H1 (cell line): ENCODE results near the gene SLC11A1. TPM values are rescaled to one million over a fixed set of nuclear protein-coding genes. Genes with fewer than 3 reads are reported as not detected.

Experiments used
- CTCF ChIA-PET: fragments of 300-600 bp; sonication (Branson Sonifier 250); formaldehyde crosslinking; loops from one replicate; lab custom pipeline; 2021; ENCODE audit not compliant: partially characterized antibody; lab: Charles Lee
- POLR2A ChIA-PET: fragments of 300-600 bp; sonication (Branson Sonifier 250); formaldehyde crosslinking; loops from one replicate; lab custom pipeline; 2021; ENCODE audit warnings: inconsistent platforms; ENCODE audit not compliant: partially characterized antibody; lab: Charles Lee
- DNase-seq, 2 experiments: peaks; one replicate each; pipeline versions ENCODE4 v3.0.0 to v3.0.0-alpha.2; 2010 to 2022; ENCODE audit warnings: low spot score in 2 of 2, low read depth in 1 of 2, mixed read lengths in 1 of 2
- FAIRE-seq: peaks from 2 replicates; lab custom pipeline; 2011; peaks lifted over from hg19 to GRCh38; lab: Jason Lieb, UNC
- H2AFZ ChIP-seq: 2 replicates; pipeline ENCODE4 v1.8.1; 2012; ENCODE audit warnings: low read length, inconsistent platforms
- H2AK5ac ChIP-seq: 2 replicates; pipeline ENCODE4 v1.6.1; 2013; ENCODE audit warnings: low read depth, low read length
- H2BK120ac ChIP-seq: replicated peaks from 2 replicates; pipeline ENCODE3; 2013; ENCODE audit warnings: low read depth, low read length, inconsistent platforms
- H2BK12ac ChIP-seq: 2 replicates; pipeline ENCODE4 v1.6.1; 2013; ENCODE audit warnings: low read depth, low read length
- H2BK15ac ChIP-seq: 2 replicates; pipeline ENCODE4 v1.6.1; 2013; ENCODE audit warnings: low read length
- H2BK20ac ChIP-seq: 2 replicates; pipeline ENCODE4 v1.6.1; 2013; ENCODE audit warnings: low read length
- H2BK5ac ChIP-seq: 2 replicates; pipeline ENCODE4 v1.6.1; 2013; ENCODE audit warnings: low read depth, low read length
- H3K14ac ChIP-seq: 2 replicates; pipeline ENCODE4 v1.6.1; 2013; ENCODE audit warnings: inconsistent platforms; ENCODE audit not compliant: insufficient read length
- H3K18ac ChIP-seq: 2 replicates; pipeline ENCODE4 v1.6.1; 2013; ENCODE audit warnings: low read length; ENCODE audit errors: extremely low read depth
- H3K23ac ChIP-seq: 2 replicates; pipeline ENCODE4 v1.6.1; 2013; ENCODE audit warnings: inconsistent platforms; ENCODE audit not compliant: insufficient read length
- H3K23me2 ChIP-seq: 2 replicates; pipeline ENCODE4 v1.6.1; 2013; ENCODE audit warnings: low read depth, low read length
- H3K27ac ChIP-seq: 2 replicates; pipeline ENCODE4 v1.6.1; 2011; ENCODE audit warnings: low read depth, low read length, inconsistent platforms
- H3K27me3 ChIP-seq, 4 experiments: replicated peaks in 1 of 4; 1 replicate in 1 of 4; 2 replicates in 3 of 4; pipeline versions ENCODE4 v1.6.1 to v1.8.1; 2011 to 2013; ENCODE audit warnings: low read length in 3 of 4, mild to moderate bottlenecking in 3 of 4, inconsistent platforms in 2 of 4, mixed read lengths in 2 of 4, moderate library complexity in 1 of 4; ENCODE audit not compliant: control insufficient read depth in 3 of 4, insufficient read depth in 3 of 4; ENCODE audit errors: extremely low read depth in 1 of 4
- H3K36me3 ChIP-seq, 4 experiments: 2 replicates each; pipeline versions ENCODE4 v1.6.1 to v1.8.1; 2011 to 2013; ENCODE audit warnings: mild to moderate bottlenecking in 4 of 4, low read length in 3 of 4, moderate library complexity in 2 of 4, control low read depth in 1 of 4, inconsistent platforms in 1 of 4; ENCODE audit not compliant: insufficient read depth in 4 of 4, control insufficient read depth in 2 of 4
- H3K4ac ChIP-seq: replicated peaks from 2 replicates; pipeline ENCODE3; 2013; ENCODE audit warnings: low read length, low read depth, mixed read lengths, inconsistent platforms; ENCODE audit not compliant: insufficient read length
- H3K4me1 ChIP-seq, 4 experiments: replicated peaks in 1 of 4; 1 replicate in 1 of 4; 2 replicates in 3 of 4; pipeline versions ENCODE4 v1.6.1 to v1.8.1; 2011 to 2013; ENCODE audit warnings: low read length in 3 of 4, inconsistent platforms in 2 of 4, mixed read lengths in 1 of 4; ENCODE audit not compliant: insufficient read depth in 4 of 4, control insufficient read depth in 3 of 4
- H3K4me2 ChIP-seq, 2 experiments: 2 replicates each; pipeline versions ENCODE4 v1.6.1 to v1.8.1; 2011 to 2013; ENCODE audit warnings: low read depth in 2 of 2, low read length in 2 of 2, control low read depth in 1 of 2, inconsistent platforms in 1 of 2, mild to moderate bottlenecking in 1 of 2; ENCODE audit not compliant: insufficient read depth in 1 of 2
- H3K4me3 ChIP-seq, 4 experiments: fragments of 200-600, 300-600 bp in 1 of 4; sonication (generic), shearing (Covaris generic), sonication (Bioruptor Twin) in 1 of 4; 2 replicates each; pipeline versions ENCODE4 v1.5.1 to v1.8.1; 2011 to 2016; ENCODE audit warnings: low read length in 4 of 4, low read depth in 3 of 4, control low read depth in 2 of 4, inconsistent platforms in 2 of 4, mild to moderate bottlenecking in 2 of 4, mixed read lengths in 1 of 4, moderate library complexity in 1 of 4; ENCODE audit not compliant: insufficient read depth in 2 of 4; ENCODE audit errors: extremely low read depth in 1 of 4
- H3K56ac ChIP-seq: replicated peaks from 2 replicates; pipeline ENCODE3; 2013; ENCODE audit warnings: low read depth, mild to moderate bottlenecking, mixed read lengths, low read length, inconsistent platforms; ENCODE audit not compliant: insufficient read length
- H3K79me1 ChIP-seq: 2 replicates; pipeline ENCODE4 v1.6.1; 2013; ENCODE audit warnings: low read depth, low read length, control low read depth
- H3K79me2 ChIP-seq, 2 experiments: 2 replicates each; pipeline versions ENCODE4 v1.6.1 to v1.8.1; 2012 to 2013; ENCODE audit warnings: low read length in 2 of 2, mild to moderate bottlenecking in 2 of 2, inconsistent platforms in 1 of 2; ENCODE audit not compliant: insufficient read depth in 2 of 2, control insufficient read depth in 1 of 2
- H3K9ac ChIP-seq, 4 experiments: replicated peaks in 1 of 4; 1 replicate in 1 of 4; 2 replicates in 3 of 4; pipeline versions ENCODE4 v1.6.1 to v1.8.1; 2011 to 2013; ENCODE audit warnings: low read depth in 3 of 4, low read length in 3 of 4, control low read depth in 2 of 4, mild to moderate bottlenecking in 2 of 4, moderate library complexity in 2 of 4, inconsistent platforms in 1 of 4; ENCODE audit errors: extremely low read depth in 1 of 4
- H3K9me3 ChIP-seq, 2 experiments: 2 replicates each; pipeline versions ENCODE4 v1.6.1 to v1.8.1; 2012 to 2013; ENCODE audit warnings: mild to moderate bottlenecking in 2 of 2, moderate library complexity in 2 of 2, control low read depth in 1 of 2, inconsistent platforms in 1 of 2, low read depth in 1 of 2, low read length in 1 of 2, mixed read lengths in 1 of 2; ENCODE audit not compliant: insufficient read depth in 2 of 2
- H4K20me1 ChIP-seq, 2 experiments: replicated peaks in 1 of 2; 2 replicates each; pipeline versions ENCODE3 to v1.8.1; 2011 to 2013; ENCODE audit warnings: inconsistent platforms in 2 of 2, low read length in 2 of 2, mild to moderate bottlenecking in 1 of 2; ENCODE audit not compliant: insufficient read depth in 2 of 2, control insufficient read depth in 1 of 2
- H4K5ac ChIP-seq: 2 replicates; pipeline ENCODE4 v1.6.1; 2013; ENCODE audit warnings: low read length, low read depth, mixed read lengths, inconsistent platforms; ENCODE audit not compliant: insufficient read length
- H4K8ac ChIP-seq: 2 replicates; pipeline ENCODE4 v1.8.0; 2013; ENCODE audit warnings: mild to moderate bottlenecking, moderate library complexity, low read length, inconsistent platforms; ENCODE audit not compliant: insufficient read depth; ENCODE audit errors: extremely low read depth
- H4K91ac ChIP-seq: replicated peaks from 2 replicates; pipeline ENCODE3; 2013; ENCODE audit warnings: low read length, mixed read lengths, inconsistent platforms; ENCODE audit not compliant: insufficient read length
- ASH2L ChIP-seq: fragments of 200-600, 300-600 bp; sonication (generic); IDR thresholded peaks from one replicate; pipeline ENCODE4 v1.7.1; 2017; ENCODE audit warnings: low read length
- CTCF ChIP-seq, 3 experiments: IDR thresholded peaks; 1 replicate in 2 of 3; 2 replicates in 1 of 3; pipeline versions ENCODE4 v1.5.1 to v1.6.1; 2011; ENCODE audit warnings: low read length in 3 of 3, mild to moderate bottlenecking in 3 of 3, inconsistent platforms in 2 of 3, low read depth in 1 of 3, moderate library complexity in 1 of 3; ENCODE audit not compliant: insufficient read depth in 1 of 3; ENCODE audit errors: control extremely low read depth in 1 of 3
- RAD21 ChIP-seq, 2 experiments: IDR thresholded peaks in 1 of 2; conservative IDR thresholded peaks in 1 of 2; 2 replicates each; pipeline ENCODE4 v1.6.1; 2011; ENCODE audit warnings: low read depth in 2 of 2, low read length in 2 of 2, improper control_type of control experiment in 1 of 2, inconsistent platforms in 1 of 2, mild to moderate bottlenecking in 1 of 2, moderate library complexity in 1 of 2
- SP1 ChIP-seq: IDR thresholded peaks from 2 replicates; pipeline ENCODE4 v1.6.1; 2011; ENCODE audit warnings: low read depth, low read length
- SP4 ChIP-seq: IDR thresholded peaks from 2 replicates; pipeline ENCODE4 v1.6.1; 2012; ENCODE audit warnings: low read length, inconsistent platforms
- WGBS, 2 experiments: shearing (Covaris generic) in 1 of 2; methylation state at CpG; one replicate each; pipeline versions ENCODE4 v1.1.6 to v1.1.7; 2013 to 2015; ENCODE audit warnings: low lambda C conversion rate in 2 of 2, mixed read lengths in 2 of 2, inconsistent platforms in 1 of 2, low coverage in 1 of 2, missing lambda C conversion rate in 1 of 2; ENCODE audit not compliant: insufficient replicate concordance in 2 of 2, insufficient coverage in 1 of 2, insufficient read length in 1 of 2; ENCODE audit errors: extremely low coverage in 1 of 2, missing lambda C conversion rate in 1 of 2; 5-methylcytosine and 5-hydroxymethylcytosine counted together
- polyA plus RNA-seq, 7 experiments: library from polyadenylated mRNA; depleted of rRNA in 3 of 7; stranded (reverse) in 5 of 7; unstranded in 2 of 7; fragments of >200 nt in 5 of 7; fragments of 200-250 nt in 2 of 7; gene quantifications; 1 replicate in 5 of 7; 2 replicates in 1 of 7; 4 replicates in 1 of 7; pipeline versions ENCODE4 v1.2.1 to v1.2.3, GENCODE V29; 2011 to 2013; ENCODE audit warnings: missing spikeins in 2 of 7, mixed read lengths in 2 of 7
- total RNA-seq: library from RNA; stranded (reverse); fragmentation: NEBNext Ultra II Directional; extraction: Animal tissue kit (Norgen Biotek cat#: 25700); gene quantifications from 2 replicates; pipeline ENCODE4 v1.2.1, GENCODE V29; 2021

Gene SLC11A1
- total and polyA plus RNA-seq, 2 of the 8 experiments (the other 6 are each of a cell fraction or from before 2014, with no cell fraction given): 0.20 to 0.43 TPM

- peak overlapping the region in 2 of 4 experiments; percentile 26 to 40; a peak in 2 of 8 replicates for H3K4me3 ChIP-seq
- peak overlapping the region; percentile 45 to 68; a peak in 2 of 4 replicates for H3K4me2 ChIP-seq
- H4K91ac ChIP-seq: no peak overlapping the region
Observed at GRCh38 chr2:218368621-218369153, 13.4 kb upstream of the SLC11A1 start.

More at GRCh38 chr2:218368621-218369153, 13.4 kb upstream of the SLC11A1 start:
- H2AK5ac ChIP-seq: no peak overlapping the region
- no peak overlapping the region for H2BK12ac ChIP-seq
- ChIA-PET POLR2A (interaction anchor here (0.9 to 1.3 kb wide), 3 partner anchors 9 to 18 kb away, joined by 3 read pairs; no protein-coding TSS in a partner anchor), CTCF (interaction anchor here (1.0 to 3.9 kb wide), 8 partner anchors 9 to 97 kb away, joined by 4 to 19 read pairs (median 6); partner anchors contain the start of gene CATIP)
- no peak overlapping the region; the same call in 1 of the 2 replicates for H3K18ac ChIP-seq
- H2BK120ac ChIP-seq: no peak overlapping the region
- whole genome bisulfite sequencing, 2 experiments: 57% methylated on average over 23 of the region's 27 CpGs; no CpG with 5 or more reads in 1 of the 2 experiments
- peak in 1 of 2 experiments; percentile 54 for DNase-seq
- H2BK15ac ChIP-seq: no peak overlapping the region
- peaks cover 7% of the 10 kb centered on the region; the same call in 1 of the 2 replicates for H3K23me2 ChIP-seq
- H3K9ac ChIP-seq: no peak overlapping the region; a peak in 1 of 7 replicates
- no peaks in the 10 kb centered on the region for H3K79me1 ChIP-seq
- peak overlapping the region; percentile 22; the same call in 1 of the 2 replicates for H4K8ac ChIP-seq
- H3K79me2 ChIP-seq: no peaks in the 10 kb centered on the region
- H3K27me3 ChIP-seq: no peaks in the 10 kb centered on the region
- H2BK5ac ChIP-seq: no peak overlapping the region; the same call in 1 of the 2 replicates
- no peak overlapping the region for H3K56ac ChIP-seq
- no peak overlapping the region for H3K14ac ChIP-seq
- H2AFZ ChIP-seq: no peak overlapping the region
- no peak overlapping the region for H2BK20ac ChIP-seq
- H3K9me3 ChIP-seq: no peaks in the 10 kb centered on the region
- no peaks in the 10 kb centered on the region for H4K20me1 ChIP-seq
- H3K4me1 ChIP-seq: peaks cover 0 to 3% (median 0%) of the 10 kb centered on the region in 4 experiments; a peak in 3 of 7 replicates
- H3K36me3 ChIP-seq: no peaks in the 10 kb centered on the region
- no peak overlapping the region for H3K23ac ChIP-seq
- no peak overlapping the region for H3K4ac ChIP-seq
- H4K5ac ChIP-seq: no peak overlapping the region
- TF ChIP-seq ASH2L (no peak), SP1 (no peak), SP4 (no peak), RAD21 (IDR thresholded peaks at IDR 0.05 in 1 of 2, conservative IDR thresholded peaks at IDR 0.05 in 1 of 2; ENCODE audit: low read depth in 2 of 2, low read length in 2 of 2) (0 out of 4 replicates have a peak, but pooled peaks of 1 of the 2 experiments have one; percentile 11), CTCF (IDR thresholded peaks at IDR 0.05; ENCODE audit: control extremely low read depth in 1 of 3, insufficient read depth in 1 of 3, low read depth in 1 of 3, low read length in 3 of 3) (peak in 1 of 3 experiments; percentile 3; a peak in 1 of 4 replicates)
- no peak for FAIRE-seq
- no peak overlapping the region for H3K27ac ChIP-seq
